Effector memory CD4-positive, alpha-beta T cell (primary cell): Measurements from ENCODE around the gene MEGF10.

ENCODE experiments used
- DNase-seq, 3 donors: peaks; one replicate each; pipeline ENCODE4 v3.0.0-alpha.2; 2020
- H3K27ac ChIP-seq: 2 replicates; pipeline ENCODE4 v1.7.0; 2013; ENCODE audit warnings: mild to moderate bottlenecking, low read length, moderate library complexity; ENCODE audit not compliant: insufficient read depth, poor library complexity, severe bottlenecking
- H3K27me3 ChIP-seq: replicated peaks from 2 replicates; pipeline ENCODE4 v1.7.0; 2013; ENCODE audit warnings: mild to moderate bottlenecking, low read length; ENCODE audit not compliant: insufficient read depth, control insufficient read depth, poor library complexity, severe bottlenecking
- H3K36me3 ChIP-seq: 2 replicates; pipeline ENCODE4 v1.7.0; 2013; ENCODE audit warnings: mild to moderate bottlenecking, low read length, moderate library complexity; ENCODE audit not compliant: control insufficient read depth, insufficient read depth
- H3K4me1 ChIP-seq: 2 replicates; pipeline ENCODE4 v1.7.0; 2013; ENCODE audit warnings: low read length, mild to moderate bottlenecking; ENCODE audit not compliant: control insufficient read depth, insufficient read depth, poor library complexity, severe bottlenecking
- H3K4me3 ChIP-seq: 2 replicates; pipeline ENCODE4 v1.7.0; 2013; ENCODE audit warnings: low read length, low read depth, mild to moderate bottlenecking; ENCODE audit not compliant: insufficient read depth, poor library complexity, severe bottlenecking
- H3K9me3 ChIP-seq: 2 replicates; pipeline ENCODE4 v1.7.0; 2013; ENCODE audit warnings: mild to moderate bottlenecking, low read length, moderate library complexity; ENCODE audit not compliant: control insufficient read depth

Gene MEGF10

GRCh38 chr5:127358740-127359139, 68.1 kb downstream of the MEGF10 start:
- no peak for DNase-seq
- H3K27ac ChIP-seq = no peak overlapping the region
- no peaks in the 10 kb centered on the region for H3K4me1 ChIP-seq
- H3K4me3 ChIP-seq = no peak overlapping the region
- H3K27me3 ChIP-seq = no peaks in the 10 kb centered on the region
- no peaks in the 10 kb centered on the region for H3K36me3 ChIP-seq
- no peaks in the 10 kb centered on the region for H3K9me3 ChIP-seq

GRCh38 chr5:127359502-127359901, 68.9 kb downstream of the MEGF10 start:
- no peaks in the 10 kb centered on the region for H3K4me1 ChIP-seq
- no peak overlapping the region for H3K4me3 ChIP-seq
- H3K9me3 ChIP-seq = no peaks in the 10 kb centered on the region
- no peak for DNase-seq
- no peaks in the 10 kb centered on the region for H3K36me3 ChIP-seq
- no peak overlapping the region for H3K27ac ChIP-seq
- H3K27me3 ChIP-seq = no peaks in the 10 kb centered on the region

GRCh38 chr5:127363403-127363802, 72.8 kb downstream of the MEGF10 start:
- Histone ChIP-seq H3K4me1 (no peaks in the 10 kb centered on the region), H3K36me3 (no peaks in the 10 kb centered on the region), H3K9me3 (no peaks in the 10 kb centered on the region), H3K4me3 (no peak overlapping the region), H3K27ac (no peak overlapping the region), H3K27me3 (no peaks in the 10 kb centered on the region)
- DNase-seq = no peak

- Histone ChIP-seq H3K27me3 (no peaks in the 10 kb centered on the region), H3K4me3 (no peak overlapping the region), H3K36me3 (no peaks in the 10 kb centered on the region), H3K9me3 (no peaks in the 10 kb centered on the region), H3K27ac (no peak overlapping the region), H3K4me1 (no peaks in the 10 kb centered on the region)
- DNase-seq = no peak
Observed at GRCh38 chr5:127367029-127367428, 76.4 kb downstream of the MEGF10 start.

GRCh38 chr5:127367946-127368465, 77.4 kb downstream of the MEGF10 start:
- no peaks in the 10 kb centered on the region for H3K4me1 ChIP-seq
- H3K9me3 ChIP-seq = no peaks in the 10 kb centered on the region
- no peak overlapping the region for H3K4me3 ChIP-seq
- no peak overlapping the region for H3K27ac ChIP-seq
- H3K27me3 ChIP-seq = no peaks in the 10 kb centered on the region
- no peaks in the 10 kb centered on the region for H3K36me3 ChIP-seq
- no peak for DNase-seq

- Histone ChIP-seq H3K27me3 (no peaks in the 10 kb centered on the region), H3K4me3 (no peak overlapping the region), H3K36me3 (no peaks in the 10 kb centered on the region), H3K9me3 (peaks cover 5% of the 10 kb centered on the region), H3K27ac (no peak overlapping the region), H3K4me1 (no peaks in the 10 kb centered on the region)
- DNase-seq = no peak
Observed at GRCh38 chr5:127369796-127370195, 79.2 kb downstream of the MEGF10 start.

GRCh38 chr5:127370631-127371030, 80.0 kb downstream of the MEGF10 start:
- H3K27ac ChIP-seq = no peak overlapping the region

GRCh38 chr5:127373858-127374491, 83.4 kb downstream of the MEGF10 start:
- no peaks in the 10 kb centered on the region for H3K4me1 ChIP-seq
- H3K36me3 ChIP-seq = no peaks in the 10 kb centered on the region
- H3K9me3 ChIP-seq = peaks cover 5% of the 10 kb centered on the region
- H3K27me3 ChIP-seq = no peaks in the 10 kb centered on the region
- DNase-seq = no peak
- no peak overlapping the region for H3K4me3 ChIP-seq
- no peak overlapping the region for H3K27ac ChIP-seq

More at GRCh38 chr5:127370631-127371030, 80.0 kb downstream of the MEGF10 start:
- peaks cover 5% of the 10 kb centered on the region for H3K9me3 ChIP-seq
- H3K4me1 ChIP-seq = no peaks in the 10 kb centered on the region
- H3K4me3 ChIP-seq = no peak overlapping the region
- H3K27me3 ChIP-seq = no peaks in the 10 kb centered on the region
- no peak for DNase-seq
- H3K36me3 ChIP-seq = no peaks in the 10 kb centered on the region

- Histone ChIP-seq H3K4me1 (no peaks in the 10 kb centered on the region), H3K27ac (no peak overlapping the region), H3K4me3 (no peak overlapping the region), H3K36me3 (no peaks in the 10 kb centered on the region), H3K27me3 (no peaks in the 10 kb centered on the region), H3K9me3 (peaks cover 5% of the 10 kb centered on the region)
- no peak for DNase-seq
Observed at GRCh38 chr5:127375124-127375523, 84.5 kb downstream of the MEGF10 start.

GRCh38 chr5:127375544-127376091, 85.0 kb downstream of the MEGF10 start:
- no peaks in the 10 kb centered on the region for H3K4me1 ChIP-seq
- no peak overlapping the region for H3K4me3 ChIP-seq
- peaks cover 5% of the 10 kb centered on the region for H3K9me3 ChIP-seq
- no peak for DNase-seq
- H3K27me3 ChIP-seq = no peaks in the 10 kb centered on the region
- H3K36me3 ChIP-seq = no peaks in the 10 kb centered on the region
- H3K27ac ChIP-seq = no peak overlapping the region
